Suppressor macrophage treated with lipopolysaccharide for 1 hour (primary cell): Measurements from ENCODE around the gene ATF4.
A peak's percentile ranks its signal among the peaks of the same experiment; 100 is the strongest.

Source experiments
- DNase-seq, 3 donors: peaks; one replicate each; pipeline ENCODE4 v3.0.0-alpha.2; 2020 to 2022

ATF4 gene

DNA sequence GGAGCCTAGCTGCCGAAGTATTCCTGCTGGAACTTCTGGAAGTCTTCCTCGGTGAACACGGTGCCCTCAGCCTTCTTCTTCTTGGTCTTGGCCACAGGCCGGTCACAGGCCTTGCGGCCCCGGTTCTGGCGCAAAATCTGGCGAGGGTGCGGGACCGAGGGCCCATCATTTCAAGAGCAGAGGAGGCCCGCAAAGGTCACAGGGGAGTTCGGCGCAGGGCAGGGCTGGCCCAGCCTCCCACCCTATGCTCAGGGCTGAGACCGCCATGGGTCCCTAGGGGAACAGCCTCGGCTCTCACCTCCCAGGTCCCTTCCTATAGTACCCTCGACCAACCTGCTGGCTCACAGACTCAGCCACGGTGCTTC, 9.1 kb downstream of the ATF4 start:
- no peak for DNase-seq

DNA sequence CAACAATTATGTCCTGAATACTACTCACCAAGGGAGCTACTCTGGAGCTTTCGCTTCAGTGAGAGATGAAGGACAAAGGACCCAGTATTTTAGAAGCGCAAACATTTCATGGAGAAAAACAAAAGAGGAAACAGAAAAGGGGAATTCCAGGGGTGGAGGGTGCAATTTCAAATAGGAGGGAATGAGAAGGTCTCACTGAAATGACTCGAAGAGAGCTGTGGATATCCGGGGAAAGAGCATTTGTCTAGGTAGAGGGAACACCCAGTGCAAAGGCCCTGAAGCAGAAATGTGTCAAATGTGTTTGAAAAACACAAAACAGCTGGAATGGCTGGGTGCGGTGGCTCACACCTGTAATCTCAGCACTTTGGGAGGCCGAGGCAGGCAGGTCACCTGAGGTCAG, 9.8 kb downstream of the ATF4 start:
- DNase-seq = peak; percentile 64 to 74 (median 65)

DNA sequence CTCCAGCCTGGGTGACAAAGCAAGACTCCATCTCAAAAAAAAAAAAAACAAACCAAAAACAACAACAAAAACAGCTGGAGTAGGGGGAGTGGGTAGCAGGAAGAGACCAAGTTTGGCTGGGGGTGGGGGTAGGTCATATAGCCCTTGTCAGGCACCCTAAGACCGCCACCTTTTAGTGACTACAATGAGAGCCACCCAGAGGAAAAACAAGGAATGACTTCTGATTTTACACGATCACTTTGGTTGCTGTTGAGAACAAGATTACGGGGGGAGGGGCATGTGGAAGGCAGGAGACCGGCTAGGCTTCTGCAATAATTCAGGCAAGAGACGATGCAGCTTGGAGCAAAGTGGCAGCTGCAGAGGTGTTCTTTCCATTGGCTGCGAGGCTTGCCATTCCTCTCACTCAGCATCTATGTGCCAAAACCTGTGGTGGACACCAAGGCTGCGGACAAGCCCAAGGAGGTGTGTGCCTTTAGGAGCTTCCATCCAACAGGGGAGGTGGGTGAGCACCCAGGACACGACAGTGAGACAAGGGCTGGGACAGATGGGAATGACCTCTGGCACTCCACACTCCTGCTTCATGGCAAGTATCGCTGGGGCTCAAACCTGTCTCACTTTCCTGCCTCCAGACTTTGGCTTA, 10.4 kb downstream of the ATF4 start:
- peak; percentile 59 to 66 (median 65) for DNase-seq

DNA sequence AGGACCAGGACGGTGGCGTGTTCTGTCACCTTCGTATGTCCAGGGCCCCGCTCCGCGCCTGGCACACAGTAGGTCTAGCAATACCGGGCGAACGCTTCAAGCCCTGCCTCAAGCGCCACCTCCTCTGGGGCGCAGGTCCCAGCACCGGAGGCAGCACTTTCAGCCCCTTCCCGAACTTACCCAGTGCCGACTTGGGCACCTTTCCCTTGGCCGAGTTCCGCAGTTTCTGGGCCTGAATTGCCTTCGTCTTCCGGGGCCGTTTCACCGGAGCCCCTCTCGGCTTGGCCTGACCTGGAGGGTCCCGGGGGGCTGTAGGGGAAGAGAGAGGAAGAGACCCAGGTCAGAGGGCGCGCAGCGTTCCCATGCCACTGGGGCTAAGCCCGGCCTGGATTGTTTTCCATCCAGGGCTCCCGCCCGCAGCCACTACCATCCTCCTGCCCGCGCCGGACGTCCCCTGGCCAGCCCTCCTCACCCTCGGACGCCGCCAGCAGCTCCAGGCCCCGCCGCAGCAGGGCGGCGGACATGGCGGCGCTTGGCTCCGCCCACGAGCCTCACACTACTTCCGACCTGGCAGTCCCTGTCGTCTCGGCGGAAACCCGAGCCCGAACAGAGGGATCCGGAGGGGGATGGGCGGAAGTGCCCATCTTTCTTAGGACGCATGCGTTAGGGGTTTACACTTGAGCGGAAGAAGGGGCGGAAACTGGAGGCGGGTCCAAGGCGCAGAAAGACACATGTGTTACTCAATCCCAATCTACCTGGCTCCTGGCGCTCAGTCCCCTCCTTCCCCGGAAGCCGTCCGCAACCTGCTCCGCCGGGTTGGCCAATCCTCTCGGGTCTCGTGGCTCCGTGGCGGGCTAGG, 12.1 kb downstream of the ATF4 start, which contains the start of gene RPS19BP1:
TSS of gene RPS19BP1 (minus strand) at position 534 of the 859 bp plus-strand sequence. CDS start at position 524, 10 bp downstream.
- DNase-seq = peak; percentile 95 to 96 (median 96)

GRCh38 chr22:39534092-39534506, 13.7 kb downstream of the ATF4 start:
- no peak for DNase-seq

GRCh38 chr22:39534591-39535356, 14.4 kb downstream of the ATF4 start:
- DNase-seq = peak; percentile 70 to 87 (median 84)

- no peak for DNase-seq
Measured at GRCh38 chr22:39535357-39535725, 15.0 kb downstream of the ATF4 start.

DNA sequence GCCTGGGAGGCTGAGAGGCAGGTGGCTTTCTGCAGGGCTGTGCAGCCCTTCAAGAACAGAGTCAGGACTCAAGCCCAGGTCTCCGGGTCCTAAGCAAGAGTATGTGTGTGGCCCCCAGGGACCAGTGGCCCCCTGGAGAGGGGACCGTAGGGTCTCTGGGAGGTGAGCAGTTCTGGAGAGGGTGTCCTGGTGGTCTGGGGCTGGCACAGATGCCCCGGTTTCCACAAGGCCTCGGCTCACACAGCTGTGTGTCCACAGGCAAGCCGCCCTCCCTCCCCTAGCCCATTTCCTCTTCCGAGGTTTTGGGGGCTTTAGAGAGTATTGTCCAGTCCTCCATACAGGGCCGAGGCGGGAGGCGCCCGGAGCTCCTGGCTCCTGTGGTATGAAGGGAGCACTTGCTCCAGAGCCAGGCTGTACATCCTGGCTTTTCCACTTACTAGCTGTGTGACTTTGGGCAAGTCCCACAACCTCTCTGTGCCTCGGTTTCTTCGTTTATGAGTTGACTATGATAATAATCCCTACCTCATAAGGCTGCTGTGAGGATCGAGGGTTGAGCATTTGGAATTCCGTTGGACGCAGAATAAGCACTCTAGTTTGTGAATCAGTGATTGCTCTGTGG, 15.6 kb downstream of the ATF4 start:
- no peak for DNase-seq

DNA sequence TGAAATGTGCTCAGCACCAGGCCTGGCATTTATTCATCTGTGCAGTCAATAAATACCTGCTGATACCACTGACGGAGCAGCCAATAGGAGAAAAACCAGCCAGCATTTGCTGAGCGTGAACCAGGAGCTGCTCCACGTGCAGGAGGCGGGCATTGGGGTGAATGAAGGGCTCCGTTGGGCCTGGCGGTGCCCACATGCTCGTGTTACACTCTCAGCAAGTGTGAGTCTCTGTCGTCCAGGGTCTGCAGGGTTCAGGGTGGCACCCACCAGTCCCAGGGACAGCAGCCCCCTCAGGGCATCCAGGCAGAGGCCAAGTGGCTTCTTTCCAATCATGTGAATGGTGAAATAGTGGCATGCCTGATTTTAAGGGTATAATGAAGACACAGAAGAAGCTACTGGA, 16.3 kb downstream of the ATF4 start:
- DNase-seq = no peak

GRCh38 chr22:39537975-39538374, 17.6 kb downstream of the ATF4 start:
- DNase-seq = no peak

DNA sequence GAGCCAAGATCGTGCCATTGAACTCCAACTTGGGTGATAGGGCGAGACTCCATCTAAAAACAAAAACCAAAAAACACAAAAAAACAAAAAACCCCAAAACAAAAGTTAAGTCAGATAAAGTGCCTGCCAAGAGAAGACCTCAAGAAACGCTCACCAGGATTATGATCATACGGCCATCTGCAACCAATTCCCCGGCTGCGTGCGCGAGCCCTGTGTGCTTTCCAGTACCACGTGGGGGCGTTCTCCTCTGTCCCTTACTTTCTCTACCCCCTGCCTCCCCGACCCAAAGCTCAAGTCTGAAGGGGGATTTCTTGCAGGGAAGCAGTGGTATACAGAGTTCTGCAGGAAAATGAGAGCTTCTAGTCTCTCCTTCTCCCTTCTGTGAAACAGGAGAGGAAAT, 22.7 kb downstream of the ATF4 start:
- peak; percentile 29 to 64 (median 35) for DNase-seq

- peak; percentile 42 to 78 (median 67) for DNase-seq
Measured at GRCh38 chr22:39545386-39546365, 25.3 kb downstream of the ATF4 start.

DNA sequence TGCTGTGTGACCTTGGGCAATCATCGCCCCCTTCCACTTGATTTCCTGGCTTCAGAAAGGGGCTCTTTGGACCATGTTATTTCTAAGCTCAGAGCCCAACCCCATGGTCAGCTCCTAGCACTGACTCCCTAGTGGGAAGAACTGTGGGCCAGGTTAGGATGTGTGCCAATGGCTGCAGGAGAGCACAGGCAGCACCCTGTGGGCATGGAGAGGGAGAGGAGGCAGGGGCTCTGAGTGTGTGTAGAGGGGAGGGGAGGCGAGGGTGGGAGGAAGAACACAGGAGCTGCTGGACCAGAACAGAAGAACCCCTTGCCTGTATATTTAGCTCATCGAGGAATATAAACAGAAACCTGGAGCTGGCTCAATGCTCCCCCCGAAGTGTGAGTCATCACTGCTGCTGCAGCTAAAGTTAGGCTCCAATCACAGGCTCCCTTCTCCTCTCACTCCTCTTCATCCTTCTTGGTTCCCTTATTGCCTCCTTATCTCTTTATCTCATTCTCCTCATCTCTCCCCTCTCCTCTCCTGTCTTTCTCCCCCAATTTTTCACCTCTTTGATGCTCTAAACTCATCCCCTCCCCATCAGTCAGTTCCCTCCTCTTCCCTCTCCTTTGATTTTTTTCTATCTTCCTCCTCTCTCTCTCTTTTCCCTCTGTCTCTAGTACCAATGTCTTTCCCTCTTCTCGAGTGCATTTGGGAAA, 26.7 kb downstream of the ATF4 start:
- no peak for DNase-seq

- DNase-seq = no peak
Measured at GRCh38 chr22:39547587-39547947, 27.2 kb downstream of the ATF4 start.

DNA sequence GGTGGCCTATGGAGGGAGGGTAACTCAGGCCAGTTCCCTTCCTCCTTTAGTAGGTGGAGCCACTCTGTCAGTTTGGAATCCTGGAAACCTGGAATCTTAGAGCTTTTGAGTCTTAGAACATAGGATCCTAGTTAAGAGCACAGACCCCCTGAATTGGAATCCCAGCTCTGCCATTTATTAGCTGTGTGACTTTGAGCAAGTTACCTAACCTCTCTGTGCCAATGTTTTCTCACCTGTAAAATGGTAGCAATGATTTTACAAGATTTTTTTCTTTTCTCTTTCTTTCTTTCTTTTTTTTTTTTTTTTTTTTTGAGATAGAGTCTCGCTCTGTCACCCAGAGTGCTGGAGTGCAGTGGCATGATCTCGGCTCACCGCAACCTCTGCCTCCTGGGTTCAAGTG, 33.1 kb downstream of the ATF4 start:
- DNase-seq = no peak

DNA sequence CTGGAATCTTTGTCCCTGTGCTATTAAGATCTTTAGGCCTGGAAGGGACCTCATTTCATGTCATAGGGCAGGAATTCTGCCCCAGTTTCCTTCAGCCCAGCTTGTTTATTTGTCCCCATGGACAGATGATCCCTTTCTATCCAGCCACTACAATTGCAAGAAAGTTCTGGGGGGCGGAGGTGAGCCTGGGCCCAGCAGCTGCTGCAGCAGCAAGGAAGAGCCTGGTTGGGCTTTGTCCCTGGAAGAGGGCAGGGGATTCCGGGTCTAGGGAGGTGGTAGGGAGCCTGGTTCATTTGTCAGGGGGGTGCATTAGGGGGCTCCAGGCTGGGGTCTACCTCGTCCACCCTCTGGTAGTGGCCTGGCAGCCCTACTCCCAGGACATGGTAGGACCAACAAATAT, 33.8 kb downstream of the ATF4 start:
- DNase-seq = no peak

- DNase-seq = peak in 1 of 3 donors; percentile 20
Measured at GRCh38 chr22:39556970-39557841, 36.8 kb downstream of the ATF4 start.

DNA sequence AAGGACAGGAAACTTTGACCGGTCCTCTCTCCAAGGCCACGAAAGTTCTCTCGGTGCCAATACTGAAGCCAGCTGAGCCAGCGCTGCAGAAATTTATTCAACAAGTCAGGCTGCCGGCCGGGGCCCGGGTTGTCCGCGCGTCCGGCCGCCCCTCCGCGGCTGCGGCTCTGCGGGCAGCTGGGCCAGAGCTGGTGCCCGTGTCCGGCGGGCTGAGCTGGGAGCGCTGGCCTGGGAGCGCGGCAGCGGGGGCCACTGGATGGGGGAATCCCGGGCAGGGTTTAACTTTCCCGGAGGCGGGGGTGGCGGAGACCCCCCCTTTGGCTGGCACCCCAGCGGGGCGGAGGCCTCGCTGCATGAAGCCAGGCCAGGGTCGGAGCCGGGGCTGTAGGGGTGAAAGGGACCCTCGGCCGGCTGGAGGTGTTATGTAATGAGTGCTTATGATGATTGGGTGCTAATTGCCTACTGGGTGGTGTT, 37.9 kb downstream of the ATF4 start:
- DNase-seq = no peak

DNA sequence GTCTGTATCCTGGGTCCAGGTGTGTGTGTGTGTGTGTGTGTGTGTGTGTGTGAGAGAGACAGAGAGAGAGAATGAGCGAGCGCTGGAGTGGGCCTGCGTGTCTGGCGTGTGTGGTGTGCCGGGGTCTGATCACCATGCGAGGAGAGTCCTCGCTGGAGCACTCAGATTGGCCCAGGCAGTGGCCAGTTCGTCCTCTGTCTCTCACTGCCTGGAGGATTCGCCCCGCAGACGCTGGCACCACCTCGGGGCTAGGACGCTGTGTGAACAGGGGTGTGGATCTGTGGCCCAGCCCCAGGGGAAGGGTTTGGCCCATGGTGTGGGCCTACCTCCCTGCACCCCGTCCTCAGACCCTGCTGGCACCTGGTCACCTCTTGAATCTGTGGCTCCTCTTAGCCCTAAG, 38.6 kb downstream of the ATF4 start:
- DNase-seq = no peak
